HG03354 (cell line): ENCODE results near the gene MAFF.
"Not testable (repeated sequence)": the region's sequence is repeated elsewhere in the genome, so short reads cannot be mapped to it uniquely, and the experiment has no call there.

Experiments used
- ATAC-seq: cut with Tn5 transposase; IDR thresholded peaks from one replicate; pipeline ENCODE4 v1.9.1; 2021; ENCODE audit warnings: mild to moderate bottlenecking; ENCODE audit not compliant: unreplicated experiment, poor library complexity, severe bottlenecking

The MAFF gene

GRCh38 chr22:38176170-38176741 lies 25.5 kb upstream of the MAFF start:
- ATAC-seq: no peak

DNA sequence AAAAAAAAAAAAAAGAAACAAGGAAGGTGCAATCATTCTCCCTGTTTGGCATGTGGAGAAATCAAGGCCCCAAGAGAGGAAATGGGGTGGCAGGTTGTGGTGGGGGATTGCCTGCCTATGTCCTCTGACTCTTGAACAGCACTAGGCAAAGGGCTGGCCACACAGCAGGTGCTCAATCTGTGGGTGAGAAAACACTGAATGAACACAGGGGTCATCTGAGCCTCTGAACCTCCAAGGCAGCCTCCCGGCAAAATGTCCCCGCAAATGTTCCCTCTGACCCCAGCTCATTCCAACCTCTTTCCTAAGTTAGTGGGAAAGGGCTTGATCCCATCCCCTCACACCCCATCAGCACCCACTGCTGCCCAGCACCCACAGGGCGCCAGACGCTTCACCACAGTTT lies 24.8 kb upstream of the MAFF start:
- no peak for ATAC-seq

GRCh38 chr22:38177571-38177925 lies 24.2 kb upstream of the MAFF start:
- ATAC-seq: not testable (repeated sequence)

- ATAC-seq: no peak
These were observed 23.7 kb upstream of the MAFF start for GRCh38 chr22:38177926-38178604.

DNA sequence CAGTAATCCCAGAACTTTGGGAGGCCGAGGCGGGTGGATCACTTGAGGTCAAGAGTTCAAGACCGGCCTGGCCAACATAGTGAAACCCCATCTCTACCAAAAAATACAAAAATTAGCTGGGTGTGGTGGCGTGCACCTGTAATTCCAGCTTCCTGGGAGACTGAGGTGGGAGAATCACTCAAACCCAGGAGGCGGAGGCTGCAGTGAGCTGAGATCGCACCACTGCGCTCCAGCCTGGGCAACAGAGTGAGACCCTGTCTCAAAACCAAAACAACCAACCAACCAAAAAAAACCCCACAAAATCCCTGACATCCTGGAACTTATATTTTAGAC lies 23.2 kb upstream of the MAFF start:
- not testable (repeated sequence) for ATAC-seq

DNA sequence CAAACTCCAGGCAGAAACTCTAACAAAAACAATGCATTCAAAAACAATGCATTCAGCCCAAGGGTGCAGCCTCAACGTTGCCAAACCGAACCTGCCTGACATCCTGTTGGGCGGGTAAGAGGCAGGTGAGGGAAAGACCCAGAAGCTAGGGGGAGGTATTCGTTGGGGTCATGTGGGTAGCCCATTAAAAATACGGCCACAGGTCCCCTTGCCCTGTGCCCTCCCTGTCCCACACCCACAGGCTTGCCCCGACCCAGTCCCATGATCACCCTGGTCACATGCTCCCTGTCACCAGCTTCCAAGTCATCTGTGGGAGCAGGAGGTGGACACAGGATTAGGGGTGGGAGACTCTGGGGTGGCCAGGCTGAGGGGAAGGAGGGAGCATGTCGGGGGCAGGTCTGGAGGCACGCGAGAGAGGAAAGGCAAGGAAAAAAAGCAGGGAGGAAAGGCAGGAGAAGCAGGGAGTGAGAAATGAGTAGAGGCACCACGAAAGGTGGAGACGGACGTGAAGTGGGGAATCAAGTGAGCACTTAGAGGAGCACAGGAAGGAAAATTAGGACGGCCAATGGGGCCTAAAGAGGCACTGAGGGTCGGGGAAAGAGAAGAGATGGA lies 20.8 kb upstream of the MAFF start:
- ATAC-seq: peak; percentile 24

DNA sequence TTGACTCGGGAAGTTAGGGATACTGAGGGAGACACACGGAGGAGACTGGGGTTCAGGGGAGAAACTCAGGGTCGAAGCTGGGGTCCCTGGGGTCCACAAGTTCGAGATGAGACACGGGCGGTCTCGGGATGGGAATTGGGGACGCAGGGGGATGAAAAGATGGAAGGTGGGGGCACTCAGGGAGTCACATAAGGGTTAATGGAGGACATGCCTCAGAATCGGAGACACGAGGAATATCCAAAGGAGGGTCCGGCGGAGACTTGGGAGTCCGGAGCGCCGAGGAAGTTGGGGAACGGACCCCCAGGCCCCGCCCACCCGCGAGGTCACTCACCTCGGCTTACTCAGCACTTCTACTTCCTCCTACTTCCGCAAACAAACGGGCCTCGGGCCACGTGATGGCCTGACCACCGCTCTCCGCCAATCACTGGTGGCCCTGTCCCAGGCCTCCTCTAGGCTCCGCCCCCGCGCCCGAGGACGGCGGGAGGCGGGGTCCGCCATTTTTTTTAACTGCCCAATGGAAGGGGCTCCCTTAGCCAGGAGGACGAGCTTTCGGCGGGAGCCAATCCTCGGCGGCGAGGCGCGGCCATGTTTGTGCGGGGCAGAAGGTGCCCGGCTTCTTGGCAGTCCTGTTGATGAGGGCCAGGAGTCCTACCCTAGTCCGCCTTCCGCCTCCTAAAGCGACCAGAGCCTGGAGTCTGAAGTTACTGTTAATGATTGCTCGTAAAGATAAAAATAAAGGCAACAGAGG lies 20.2 kb upstream of the MAFF start, which contains the start of gene PLA2G6:
Gene PLA2G6, minus strand, starts transcription at position 378 of the 748 bp plus-strand sequence. CDS start 12,404 bp downstream, outside the sequence.
- peak; percentile 81 for ATAC-seq

DNA sequence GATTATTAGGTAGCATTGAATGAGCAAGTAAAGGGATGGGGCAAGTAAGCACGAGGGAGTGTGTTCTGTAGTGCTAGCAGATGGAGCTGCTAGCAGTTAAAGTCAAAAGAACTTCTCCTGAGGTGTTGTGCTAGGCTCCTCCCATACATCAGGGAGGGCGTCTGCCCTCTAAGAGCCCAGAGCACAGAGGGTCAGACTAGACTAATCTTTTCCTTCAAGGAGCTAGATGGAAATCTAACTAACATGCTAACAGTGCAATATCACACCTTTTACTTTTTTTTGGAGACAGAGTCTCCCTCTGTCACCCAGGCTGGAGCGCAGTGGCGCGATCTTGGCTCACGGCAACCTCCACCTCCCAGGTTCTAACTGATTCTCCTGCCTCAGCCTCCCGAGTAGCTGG lies 17.0 kb upstream of the MAFF start:
- no peak for ATAC-seq

- no peak for ATAC-seq
These were observed 15.4 kb upstream of the MAFF start for GRCh38 chr22:38186429-38186828.

DNA sequence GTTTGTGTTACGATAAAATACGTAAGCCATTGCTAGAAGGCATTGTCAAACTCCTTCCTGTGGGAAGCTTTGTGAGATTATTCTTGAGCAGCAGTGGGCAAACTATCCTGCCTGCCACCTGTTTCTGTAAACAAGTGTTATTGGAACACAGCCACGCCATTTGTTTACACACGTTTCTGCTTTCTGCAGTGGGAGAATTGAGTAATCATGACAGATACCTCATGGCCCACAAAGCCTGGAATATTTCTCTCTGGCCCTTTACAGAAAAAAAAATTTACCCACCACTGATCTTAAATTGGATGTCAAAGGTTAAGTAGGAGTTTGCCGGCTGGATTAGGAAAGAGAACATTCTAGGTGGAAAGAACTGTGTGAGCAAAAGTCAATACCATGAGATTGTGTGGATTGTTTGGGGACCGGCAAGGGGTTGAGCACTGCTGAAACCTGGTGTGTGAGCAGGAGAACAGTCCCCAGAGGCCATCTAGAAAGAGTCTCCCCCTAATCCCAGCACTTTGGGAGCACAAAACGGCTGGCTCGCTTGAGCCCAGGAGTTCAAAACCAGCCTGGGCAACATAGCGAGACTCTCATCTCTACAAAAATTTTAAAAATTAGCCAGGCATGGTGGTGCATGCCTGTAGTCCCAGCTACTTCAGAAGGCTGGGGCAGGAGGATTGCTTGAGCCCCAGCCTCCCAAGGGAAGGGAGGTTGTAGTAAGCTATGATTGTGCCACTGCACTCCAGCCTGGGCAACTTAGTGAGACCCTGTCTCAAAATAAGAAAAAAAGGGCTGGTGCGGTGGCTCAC lies 14.2 kb upstream of the MAFF start:
- ATAC-seq: no peak

DNA sequence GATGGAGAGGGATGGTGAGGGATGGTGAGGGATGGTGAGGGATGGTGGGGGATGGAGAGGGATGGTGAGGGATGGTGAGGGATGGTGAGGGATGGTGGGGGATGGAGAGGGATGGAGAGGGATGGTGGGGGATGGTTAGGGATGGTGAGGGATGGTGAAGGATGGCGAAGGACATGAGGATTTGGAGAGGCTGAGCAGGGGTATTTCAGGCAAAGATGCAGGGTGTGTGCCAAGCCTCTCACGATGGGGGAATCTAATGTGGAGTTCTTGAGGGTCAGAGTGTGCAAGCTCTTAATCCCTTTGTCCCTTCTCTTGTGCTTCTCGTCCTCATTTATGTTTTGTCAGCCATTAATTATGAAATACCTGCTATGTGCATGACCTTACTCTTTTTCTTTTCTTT lies 12.7 kb upstream of the MAFF start:
- no peak for ATAC-seq

DNA sequence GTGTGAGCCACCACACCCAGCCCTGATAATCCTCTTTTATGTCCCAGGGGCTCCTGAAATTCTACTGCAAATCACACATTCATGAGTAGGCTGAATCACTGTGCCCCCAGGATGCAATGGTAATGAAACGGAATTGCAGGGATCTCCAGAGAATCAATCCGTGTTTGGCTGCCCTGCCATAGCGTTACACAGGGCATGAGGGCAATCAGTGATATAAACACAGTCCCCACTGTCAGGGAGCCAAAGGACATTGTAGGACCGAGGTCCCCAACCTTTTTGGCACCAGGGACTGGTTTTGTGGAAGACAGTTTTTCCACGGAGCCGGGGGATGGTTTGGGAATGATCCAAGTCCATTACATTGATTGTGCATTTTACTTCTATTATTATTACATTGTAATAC lies 11.2 kb upstream of the MAFF start:
- ATAC-seq: no peak

- ATAC-seq: no peak
These were observed 10.7 kb upstream of the MAFF start for GRCh38 chr22:38191055-38191454.

DNA sequence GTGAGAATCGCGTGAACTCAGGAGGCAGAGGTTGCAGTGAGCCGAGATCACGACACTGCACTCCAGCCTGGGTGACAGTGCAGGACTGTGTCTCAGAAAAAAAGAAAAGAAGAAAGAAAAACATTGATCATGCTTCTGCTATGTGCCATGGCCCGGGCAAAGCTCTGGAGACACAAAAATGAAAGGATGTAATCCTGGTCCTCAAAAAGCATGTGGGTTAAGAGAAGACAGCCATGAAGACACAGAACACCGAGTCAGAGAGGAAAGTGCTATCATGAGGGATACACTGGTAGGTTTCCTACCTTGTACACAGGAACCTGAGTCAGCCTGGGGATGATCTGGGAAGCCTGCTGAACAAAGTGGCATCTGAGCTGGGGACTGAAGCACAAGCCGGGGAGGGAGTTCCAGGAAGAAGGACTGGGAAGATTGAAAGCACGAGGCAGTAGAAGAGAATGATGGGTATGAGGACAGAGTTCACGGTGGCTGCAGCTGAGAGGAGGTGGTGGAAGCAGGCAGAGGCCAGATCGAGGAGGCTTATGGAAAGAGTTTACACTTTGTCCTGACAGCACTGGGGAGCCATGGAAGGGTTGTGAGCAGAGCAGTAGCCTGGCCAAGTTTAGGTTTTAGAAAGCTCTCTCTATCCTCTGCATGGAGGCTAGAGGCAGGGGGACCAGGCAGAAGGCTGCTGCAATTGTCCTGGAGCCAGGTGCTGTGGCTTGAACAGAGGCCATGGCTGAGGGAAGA lies 9.9 kb upstream of the MAFF start:
- no peak for ATAC-seq

GRCh38 chr22:38192475-38192863 lies 9.3 kb upstream of the MAFF start:
- ATAC-seq: no peak

- ATAC-seq: no peak
These were observed 8.2 kb upstream of the MAFF start for GRCh38 chr22:38193580-38193979.

DNA sequence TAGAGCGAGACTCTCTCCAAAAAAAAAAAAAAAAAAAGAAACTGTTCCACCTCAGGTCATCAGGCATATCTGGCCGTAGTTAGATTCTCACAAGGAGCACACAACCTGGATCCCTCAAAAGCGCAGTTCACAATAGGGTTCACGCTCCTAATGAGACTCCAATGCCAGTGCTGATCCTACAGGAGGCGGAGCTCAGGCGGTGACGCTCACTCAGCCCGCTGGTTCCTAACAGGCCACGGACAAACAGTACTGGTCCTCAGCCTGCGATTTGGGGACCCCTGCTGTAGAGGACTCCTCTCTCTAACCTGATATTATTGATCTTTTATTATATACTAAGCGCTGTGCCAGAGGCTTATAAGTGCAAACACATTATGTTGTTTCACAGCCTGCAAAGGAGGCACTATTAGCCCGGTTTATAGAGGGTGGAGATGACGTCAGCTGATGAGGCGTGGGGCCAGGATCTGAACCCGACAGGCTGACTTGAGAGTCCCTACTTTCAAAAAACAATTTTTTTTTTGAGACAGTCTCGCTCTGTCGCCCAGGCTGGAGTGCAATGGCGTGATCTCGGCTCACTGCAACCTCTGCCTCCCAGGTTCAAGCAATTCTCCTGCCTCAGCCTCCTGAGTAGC lies 4.9 kb upstream of the MAFF start:
- no peak for ATAC-seq

DNA sequence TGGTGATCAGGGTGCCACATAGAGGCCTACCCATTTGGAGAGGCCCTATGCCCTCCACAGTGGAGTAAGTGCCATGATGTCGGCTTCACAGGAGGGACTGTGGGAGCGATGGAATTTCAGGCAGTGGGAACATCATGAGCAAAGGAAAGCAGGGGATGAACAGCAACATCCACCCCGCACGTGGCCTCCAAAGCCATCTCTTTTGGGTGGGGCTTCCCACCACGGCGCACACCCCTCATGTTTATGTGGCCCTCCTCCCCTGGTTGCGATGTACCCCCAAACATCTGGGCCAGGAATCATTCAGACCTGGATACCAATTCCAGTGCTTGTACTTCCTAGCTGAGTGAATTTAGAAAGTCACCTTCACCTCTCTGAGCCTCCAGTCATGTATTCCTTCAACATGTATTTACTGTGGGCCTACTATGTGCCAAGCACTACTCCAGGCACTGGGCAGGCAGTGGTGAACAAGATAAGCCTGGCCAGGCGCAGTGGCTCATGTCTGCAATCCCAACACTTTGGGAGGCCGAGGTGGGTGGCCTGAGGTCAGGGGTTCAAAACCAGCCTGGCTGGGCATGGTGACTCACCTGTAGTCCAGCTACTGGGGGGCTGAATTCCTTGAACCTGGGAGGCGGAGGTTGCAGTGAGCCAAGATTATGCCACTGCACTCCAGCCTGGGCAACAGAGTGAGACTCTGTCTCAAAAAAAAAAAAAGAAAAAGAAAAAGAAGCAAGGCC lies 1.8 kb upstream of the MAFF start:
- no peak for ATAC-seq
